OCI-LY7 (cell line): ENCODE results near the gene ACKR1. TPM values are rescaled to one million over a fixed set of nuclear protein-coding genes. Genes with fewer than 3 reads are reported as not detected.

Experiments used
- small RNA-seq: library from RNA; depleted of rRNA; stranded (forward); fragments of <200 nt; gene quantifications from one replicate; pipeline ENCODE3, GENCODE V24; 2014
- total RNA-seq, 2 experiments: library from RNA; depleted of rRNA in 1 of 2; stranded (reverse); fragments of >200 nt in 1 of 2; shearing (Covaris generic) in 1 of 2; gene quantifications; 2 replicates each; pipeline ENCODE4 v1.2.3, GENCODE V29; 2014 to 2022

The ACKR1 gene
- total RNA-seq, 2 experiments from 2014 or later = not detected

Small RNAs within 50 kb of the gene (small RNA-seq; reads per million reads assigned to genes)
- gene RNA5SP60 = not detected

Other genes with a start within 250 kb of the ACKR1 start
- gene IFI16, start 195.0 kb upstream of the ACKR1 start, total RNA-seq (2014; rRNA removed; shearing (Covaris generic)) = 96.5 and 99.3 TPM in 2 replicates
- gene IFI16, start 195.0 kb upstream of the ACKR1 start, total RNA-seq (2022) = 271 and 318 TPM in 2 replicates
- gene AIM2, start 128.1 kb upstream of the ACKR1 start, total RNA-seq (2014; rRNA removed; shearing (Covaris generic)) = 16.0 and 18.2 TPM in 2 replicates
- 28.1 and 30.8 TPM in 2 replicates for gene AIM2, start 128.1 kb upstream of the ACKR1 start, total RNA-seq (2022)
- gene CADM3, start 33.3 kb upstream of the ACKR1 start, total RNA-seq (2014; rRNA removed; shearing (Covaris generic)) = not detected in 2 replicates
- not detected in 2 replicates for gene CADM3, start 33.3 kb upstream of the ACKR1 start, total RNA-seq (2022)
- gene FCER1A, start 97.5 kb downstream of the ACKR1 start, total RNA-seq (2014; rRNA removed; shearing (Covaris generic)) = not detected in 2 replicates
- gene FCER1A, start 97.5 kb downstream of the ACKR1 start, total RNA-seq (2022) = not detected in 2 replicates
- not detected in 2 replicates for gene OR10J4, start 227.3 kb downstream of the ACKR1 start, total RNA-seq (2014; rRNA removed; shearing (Covaris generic))
- not detected in 2 replicates for gene OR10J4, start 227.3 kb downstream of the ACKR1 start, total RNA-seq (2022)
- not detected in 2 replicates for gene OR10J1, start 234.8 kb downstream of the ACKR1 start, total RNA-seq (2014; rRNA removed; shearing (Covaris generic))
- gene OR10J1, start 234.8 kb downstream of the ACKR1 start, total RNA-seq (2022) = not detected in 2 replicates